HK-2 (cell line): ENCODE measurements around the gene CPNE5.

ENCODE experiments used
- DNase-seq: peaks from one replicate; pipeline ENCODE4 v3.0.0-alpha.2; 2018; ENCODE audit not compliant: unreplicated experiment

Gene CPNE5

DNA sequence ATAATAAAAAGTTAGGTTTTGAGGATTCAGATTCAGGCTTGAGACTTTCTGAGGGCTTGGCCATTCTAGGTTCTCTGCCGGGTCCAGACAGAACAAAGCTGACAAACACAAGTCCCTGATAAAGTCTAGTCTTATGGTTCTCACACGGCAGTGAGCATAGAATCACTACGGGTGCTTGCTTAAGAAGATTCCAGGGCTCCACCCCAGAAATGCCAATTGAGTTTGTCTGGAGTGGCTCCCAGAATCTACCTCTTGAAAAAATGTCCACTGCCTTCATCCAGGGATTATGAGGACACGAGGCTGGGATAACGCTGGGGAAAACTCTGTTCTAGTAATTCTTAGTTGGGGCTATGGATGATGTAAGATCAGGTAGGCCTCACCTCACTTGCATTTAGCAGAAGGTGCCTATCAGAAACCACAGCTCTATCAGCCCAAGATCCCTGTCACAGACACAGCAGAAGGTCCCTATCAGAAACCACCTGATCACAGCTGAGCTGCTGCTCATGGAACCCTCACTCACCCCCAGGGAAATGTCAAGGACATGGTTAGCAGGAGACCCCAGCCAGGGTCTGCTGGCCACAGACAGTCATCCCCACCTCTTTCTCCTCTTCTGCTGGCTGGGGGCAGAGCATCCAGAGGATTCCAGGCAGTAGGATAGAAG, 89.3 kb downstream of the CPNE5 start:
- DNase-seq, result no peak

GRCh38 chr6:36746251-36746650, 93.0 kb downstream of the CPNE5 start:
- DNase-seq, result no peak

GRCh38 chr6:36745836-36746235, 93.4 kb downstream of the CPNE5 start:
- DNase-seq, result no peak

DNA sequence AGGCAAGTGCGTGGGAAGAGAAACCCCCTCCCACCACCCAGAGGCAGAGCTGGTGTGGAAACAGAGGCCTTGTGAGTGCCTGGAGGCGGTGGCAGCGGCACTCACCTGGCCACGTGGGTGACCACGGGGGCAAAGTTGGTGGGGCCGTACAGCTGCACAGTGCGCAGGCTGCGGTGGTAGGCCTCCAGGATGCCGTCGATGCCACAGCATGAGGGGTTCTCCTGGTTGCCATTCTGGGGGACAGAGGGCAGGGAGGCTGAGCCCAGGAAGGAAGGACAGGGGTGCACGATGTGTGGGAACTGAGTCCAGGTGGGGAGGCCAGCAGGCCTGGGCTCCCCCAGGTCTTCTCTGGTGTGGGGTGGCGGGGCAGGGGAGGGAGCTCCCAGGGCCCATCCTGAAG, 94.0 kb downstream of the CPNE5 start:
- no peak for DNase-seq

DNA sequence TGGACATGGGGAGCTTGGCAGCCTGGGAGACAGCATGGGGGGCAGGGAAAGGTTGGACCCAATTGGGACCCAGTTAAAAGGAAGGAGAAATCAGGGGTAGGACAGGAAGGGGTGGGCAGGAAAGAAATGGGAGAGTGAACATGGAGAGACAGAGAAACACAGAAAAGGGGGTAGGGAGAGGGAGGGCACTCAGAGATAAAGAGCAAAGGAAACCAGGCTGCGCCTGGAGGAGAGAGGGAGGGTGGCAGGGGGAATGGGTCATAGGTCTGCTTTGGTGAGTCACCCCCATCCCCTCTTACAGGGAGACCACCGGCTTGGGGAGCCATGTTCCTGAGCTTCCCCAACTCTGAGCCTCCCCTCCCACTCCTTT, 95.0 kb downstream of the CPNE5 start:
- no peak for DNase-seq

GRCh38 chr6:36743538-36744303, 95.5 kb downstream of the CPNE5 start:
- no peak for DNase-seq

DNA sequence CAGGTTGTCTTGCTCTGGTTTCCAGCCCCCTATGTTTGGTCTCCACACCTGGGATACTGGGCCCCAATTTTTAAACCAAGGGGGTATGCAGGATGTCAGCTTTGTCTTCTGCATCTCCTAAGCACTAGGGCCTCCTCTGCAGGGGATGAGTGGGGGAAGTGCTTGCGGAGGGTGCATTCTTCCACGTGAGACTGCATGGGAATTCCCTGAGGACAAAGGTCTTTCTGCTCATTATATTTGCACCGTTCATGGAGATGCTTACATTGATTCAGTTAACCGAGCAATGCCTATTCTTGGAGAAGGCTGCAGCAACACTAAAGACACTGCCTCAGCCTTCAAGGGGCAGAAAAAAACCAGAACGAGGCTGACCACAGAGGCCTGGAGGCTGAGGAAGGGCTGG, 96.2 kb downstream of the CPNE5 start:
- DNase-seq, result no peak

DNA sequence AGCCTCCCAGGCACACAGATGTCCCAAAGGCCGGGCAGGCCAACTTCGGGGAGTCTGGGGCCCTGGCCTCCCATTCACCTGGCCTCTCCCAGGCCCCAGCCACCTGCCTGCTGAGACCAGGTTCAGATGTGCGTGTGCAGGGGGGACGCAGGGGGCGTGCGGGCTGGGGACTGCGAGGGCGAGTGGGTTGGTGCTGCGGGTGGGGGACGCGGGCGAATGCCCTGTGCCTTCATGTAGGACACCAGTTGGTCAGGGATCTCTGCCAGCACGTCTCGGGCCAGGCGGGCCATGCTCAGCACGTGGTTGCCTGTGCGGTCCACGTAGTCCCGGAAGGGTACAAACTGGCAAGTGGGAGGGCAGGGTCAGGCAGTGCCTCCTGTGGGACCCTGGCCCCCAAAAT, 97.1 kb downstream of the CPNE5 start:
- no peak for DNase-seq

GRCh38 chr6:36740818-36741179, 98.4 kb downstream of the CPNE5 start:
- no peak for DNase-seq

- DNase-seq, result no peak
Observed at GRCh38 chr6:36739947-36740817, 99.1 kb downstream of the CPNE5 start.

DNA sequence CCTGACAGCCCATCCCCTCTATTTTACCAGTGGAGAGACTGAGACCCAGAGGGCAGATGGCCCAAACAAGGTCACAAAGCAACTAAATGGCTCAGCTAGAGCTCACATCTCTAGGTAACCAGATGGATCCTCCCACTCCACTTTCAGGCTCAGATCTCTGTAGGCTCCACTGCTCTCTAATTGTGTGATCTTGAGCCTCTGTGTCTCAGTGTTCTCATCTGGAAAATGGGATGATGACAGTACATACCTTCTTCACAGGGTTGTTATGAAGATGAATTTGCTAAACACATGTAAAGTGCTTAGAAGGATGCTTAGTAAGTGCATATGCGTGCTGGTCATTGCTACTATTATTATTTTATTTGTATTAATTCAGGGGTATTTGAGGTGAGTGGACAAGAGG, 101.1 kb downstream of the CPNE5 start:
- no peak for DNase-seq

- no peak for DNase-seq
Observed at GRCh38 chr6:36737043-36737785, 102.0 kb downstream of the CPNE5 start.

DNA sequence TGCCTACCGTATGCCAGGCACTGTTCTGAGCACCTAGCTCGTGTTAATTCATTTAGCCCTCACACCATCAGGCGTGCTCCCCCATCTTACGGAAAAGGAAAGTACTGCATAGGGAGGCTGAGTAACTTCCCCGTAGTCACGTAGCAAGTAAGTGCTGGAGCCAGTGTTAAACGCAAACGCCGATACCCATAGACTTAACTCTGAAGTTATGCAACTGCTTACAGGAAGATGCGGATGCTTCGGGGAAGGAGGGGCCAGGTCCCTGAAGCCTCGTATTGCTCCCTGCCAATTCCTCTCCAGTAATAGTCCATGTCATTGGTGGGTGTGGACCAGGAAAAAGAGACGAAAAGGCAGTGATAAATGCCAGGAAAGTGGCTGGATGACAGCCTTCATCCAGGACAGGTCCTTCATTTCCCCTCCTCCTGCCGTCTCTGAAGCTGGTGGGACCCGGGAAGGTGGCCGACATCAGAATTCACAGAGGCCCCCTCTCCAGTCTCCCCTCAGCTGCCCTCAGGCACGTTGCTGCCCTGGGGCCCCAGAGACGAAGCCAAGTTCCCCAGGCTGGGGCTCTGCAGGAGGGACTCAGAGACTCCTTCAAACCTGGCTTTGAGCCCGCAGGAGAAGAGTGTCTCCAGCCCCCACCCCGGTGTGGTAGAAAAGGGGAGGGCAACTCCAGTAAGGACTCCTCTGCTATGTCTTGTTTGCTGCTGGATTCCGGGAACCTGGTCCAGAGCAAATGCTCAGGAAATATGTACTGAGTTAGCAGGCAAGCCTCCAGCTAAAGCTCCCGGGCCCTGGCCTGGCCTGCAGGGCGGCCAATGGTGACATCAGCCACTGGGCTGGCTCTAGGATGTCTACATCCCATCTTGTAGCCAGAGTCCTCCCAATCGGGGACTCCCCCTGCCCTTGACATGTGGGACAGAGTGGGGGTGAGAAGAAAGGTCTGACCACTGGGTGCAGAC, 103.9 kb downstream of the CPNE5 start:
- DNase-seq, result no peak

DNA sequence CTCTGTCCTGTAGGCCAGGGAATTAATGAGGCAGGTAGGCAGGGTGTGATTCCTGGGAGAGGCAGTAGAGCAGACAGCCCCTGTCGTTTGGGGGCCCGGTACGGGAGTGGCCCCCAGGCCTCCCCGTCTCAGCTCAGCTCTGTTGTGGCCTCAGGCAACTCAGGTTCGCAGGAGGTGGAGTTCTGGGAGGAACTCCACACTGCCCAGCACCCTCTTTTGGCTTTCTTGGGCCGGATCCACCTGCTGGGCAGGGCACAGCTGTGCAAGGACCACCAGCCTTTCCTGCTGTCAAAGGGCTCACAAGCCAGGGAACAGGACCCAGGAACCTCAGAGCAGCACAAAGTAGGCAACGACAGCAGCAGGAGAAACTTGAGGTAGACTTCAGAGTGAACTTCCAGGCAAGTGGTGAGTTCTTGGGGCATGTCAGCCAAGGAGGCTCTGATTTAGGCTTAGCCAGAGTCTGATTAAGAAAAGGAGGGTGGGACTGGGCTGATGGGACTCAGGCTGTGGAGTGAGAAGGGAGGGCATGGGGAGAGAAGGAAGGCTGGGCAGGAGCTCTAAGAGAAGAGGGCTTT, 104.7 kb downstream of the CPNE5 start:
- DNase-seq, result no peak

DNA sequence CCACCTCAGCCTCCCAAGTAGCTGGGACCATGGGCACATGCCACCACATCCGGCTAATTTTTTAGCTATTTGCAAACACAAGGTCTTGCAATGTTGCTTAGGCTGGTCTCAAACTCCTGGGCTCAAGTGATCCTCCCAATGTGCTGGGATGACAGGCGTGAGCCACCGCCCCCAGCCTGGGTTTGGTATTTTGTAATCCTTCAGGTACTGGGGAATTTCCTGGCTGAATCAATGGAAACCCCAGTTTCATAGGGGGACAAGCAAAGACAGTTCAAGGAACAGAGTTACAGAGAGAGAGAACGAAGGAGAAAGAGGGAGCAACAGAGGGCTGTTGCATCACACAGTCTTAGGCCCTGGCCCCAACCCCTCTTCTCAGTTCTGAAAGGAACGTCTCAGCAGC, 105.9 kb downstream of the CPNE5 start:
- DNase-seq, result no peak

DNA sequence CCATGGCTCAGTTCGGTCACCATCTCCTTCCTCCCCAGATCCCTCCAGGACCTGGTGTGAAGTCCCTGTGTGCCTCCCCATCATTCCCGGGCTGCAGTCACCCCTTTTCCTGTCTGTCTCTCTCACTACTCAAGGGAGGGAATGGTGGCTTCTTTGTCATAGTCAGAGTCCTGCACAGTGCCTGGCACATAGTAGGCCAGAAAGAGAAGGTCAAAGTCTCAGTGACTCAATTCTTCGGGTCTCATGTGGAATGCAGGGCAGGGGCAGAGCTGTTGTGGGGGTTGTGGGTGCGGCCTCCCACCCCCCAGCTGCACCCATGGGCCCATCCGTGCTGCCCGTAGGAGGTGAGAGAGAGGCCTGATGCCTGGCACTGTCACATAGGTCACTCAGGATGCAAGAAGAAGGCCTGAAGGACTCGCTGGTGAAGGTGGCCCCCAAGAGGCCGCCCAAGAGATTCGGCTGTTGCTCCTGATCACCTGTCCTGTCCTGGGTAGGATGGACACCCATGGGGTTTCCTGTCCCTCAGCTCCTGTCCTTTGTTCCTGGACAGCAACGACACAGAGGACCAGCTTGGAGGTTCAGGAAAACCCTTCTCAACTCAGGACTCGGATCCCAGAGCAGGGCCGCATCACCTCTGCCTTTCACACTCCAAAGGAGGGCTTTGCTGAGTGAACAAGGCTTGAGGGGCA, 107.5 kb downstream of the CPNE5 start:
- no peak for DNase-seq

GRCh38 chr6:36730424-36731380, 108.5 kb downstream of the CPNE5 start:
- DNase-seq, result no peak

DNA sequence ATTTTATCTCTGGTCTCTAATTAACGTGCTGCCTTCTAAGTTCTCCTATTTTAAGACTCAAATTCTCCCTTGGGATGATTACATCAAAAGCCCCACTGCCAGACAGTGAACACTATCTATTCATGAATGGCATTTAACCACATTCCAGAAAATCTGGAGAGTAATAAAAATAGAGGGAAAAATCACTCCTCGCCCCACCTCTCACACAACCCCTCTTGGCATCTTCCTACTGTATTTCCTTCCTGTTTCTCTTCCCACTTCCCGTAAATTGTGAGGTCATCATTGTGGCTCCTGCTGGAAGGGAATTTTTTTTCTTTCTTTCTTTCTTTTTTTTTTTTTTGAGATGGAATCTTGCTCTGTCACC, 110.1 kb downstream of the CPNE5 start:
- DNase-seq, result no peak
